Esophagus muscularis mucosa (tissue), 3 donors: Measurements from ENCODE around the gene CERS5.

Source experiments
- POLR2A ChIP-seq: fragments of 450-650 bp; IDR thresholded peaks from one replicate; pipeline ENCODE4 v1.6.1; 2017; ENCODE audit warnings: antibody characterized with exemption, moderate library complexity, mild to moderate bottlenecking, low read depth
- TF ChIP-seq, protein P1 (sequence below), 3 experiments: fragments of 200-600 bp in 2 of 3; fragments of 450-650 bp in 1 of 3; sonication (generic) in 2 of 3; IDR thresholded peaks; one replicate each; pipeline ENCODE4 v1.5.1; 2017 to 2019; ENCODE audit warnings: antibody characterized with exemption in 3 of 3, mild to moderate bottlenecking in 2 of 3, moderate library complexity in 1 of 3

DNA sequence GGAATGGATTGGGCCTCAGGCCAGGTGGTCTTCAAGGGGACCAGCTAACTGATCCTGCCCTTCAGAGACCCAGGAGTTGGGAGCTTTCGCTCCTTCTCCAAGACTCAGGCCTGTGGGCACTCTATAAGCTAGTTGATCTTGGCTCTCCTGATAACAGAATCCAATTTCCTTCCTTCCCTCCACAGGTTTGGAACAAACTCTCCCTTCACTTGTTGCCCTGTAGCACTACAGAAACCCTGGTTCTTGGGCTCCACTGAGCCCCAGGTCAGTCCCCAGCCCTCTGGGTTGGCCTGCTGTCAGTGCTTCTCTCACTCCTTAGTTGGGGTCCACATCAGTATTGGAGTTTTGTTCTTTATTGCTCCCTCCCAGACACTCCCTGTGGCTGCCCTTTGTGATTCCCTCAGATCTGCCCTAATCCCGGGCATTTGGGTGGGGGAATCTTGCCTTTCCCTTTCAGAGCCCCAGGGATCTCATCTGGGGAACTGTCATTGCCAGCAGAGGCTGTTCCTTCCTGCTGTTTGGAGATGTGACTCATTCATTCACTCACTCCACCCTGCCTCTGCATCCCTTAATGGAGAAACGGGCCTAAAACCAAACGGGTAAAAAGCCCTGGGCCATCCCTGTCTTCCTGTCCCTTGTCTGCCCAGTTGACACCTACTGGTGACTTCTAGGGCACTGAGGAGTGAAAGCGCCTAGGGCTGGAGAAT lies 67.7 kb downstream of the CERS5 start:
- TF ChIP-seq, protein P1, sequence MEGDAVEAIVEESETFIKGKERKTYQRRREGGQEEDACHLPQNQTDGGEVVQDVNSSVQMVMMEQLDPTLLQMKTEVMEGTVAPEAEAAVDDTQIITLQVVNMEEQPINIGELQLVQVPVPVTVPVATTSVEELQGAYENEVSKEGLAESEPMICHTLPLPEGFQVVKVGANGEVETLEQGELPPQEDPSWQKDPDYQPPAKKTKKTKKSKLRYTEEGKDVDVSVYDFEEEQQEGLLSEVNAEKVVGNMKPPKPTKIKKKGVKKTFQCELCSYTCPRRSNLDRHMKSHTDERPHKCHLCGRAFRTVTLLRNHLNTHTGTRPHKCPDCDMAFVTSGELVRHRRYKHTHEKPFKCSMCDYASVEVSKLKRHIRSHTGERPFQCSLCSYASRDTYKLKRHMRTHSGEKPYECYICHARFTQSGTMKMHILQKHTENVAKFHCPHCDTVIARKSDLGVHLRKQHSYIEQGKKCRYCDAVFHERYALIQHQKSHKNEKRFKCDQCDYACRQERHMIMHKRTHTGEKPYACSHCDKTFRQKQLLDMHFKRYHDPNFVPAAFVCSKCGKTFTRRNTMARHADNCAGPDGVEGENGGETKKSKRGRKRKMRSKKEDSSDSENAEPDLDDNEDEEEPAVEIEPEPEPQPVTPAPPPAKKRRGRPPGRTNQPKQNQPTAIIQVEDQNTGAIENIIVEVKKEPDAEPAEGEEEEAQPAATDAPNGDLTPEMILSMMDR (IDR thresholded peaks at IDR 0.05) = no peak
- no peak for TF ChIP-seq POLR2A
